WTC11 (cell line): ENCODE measurements around the gene LAMC3.

ENCODE experiments used
- CBFB ChIP-seq: sonication (generic); formaldehyde crosslinking; IDR thresholded peaks from 2 replicates; pipeline ENCODE4 v1.8.1; 2022; ENCODE audit warnings: mild to moderate bottlenecking, low read depth, missing genetic modification reagents
- FOXK1 ChIP-seq: sonication (generic); formaldehyde crosslinking; IDR thresholded peaks from 2 replicates; pipeline ENCODE4 v1.8.0; 2022; ENCODE audit warnings: mild to moderate bottlenecking, moderate library complexity, missing genetic modification reagents
- NR2C2 ChIP-seq: sonication (generic); formaldehyde crosslinking; IDR thresholded peaks from 2 replicates; pipeline ENCODE4 v1.8.0; 2022; ENCODE audit warnings: mild to moderate bottlenecking, missing genetic modification reagents
- TEAD4 ChIP-seq: sonication (generic); formaldehyde crosslinking; IDR thresholded peaks from 2 replicates; pipeline ENCODE4 v1.8.0; 2022; ENCODE audit warnings: mild to moderate bottlenecking, missing genetic modification reagents
- TF ChIP-seq, protein P1 (sequence below): fragments of 250-450 bp; sonication (Bioruptor Pico); IDR thresholded peaks from 2 replicates; pipeline ENCODE4 v1.9.0; 2021; ENCODE audit warnings: mild to moderate bottlenecking, borderline replicate concordance
- TF ChIP-seq, protein P2 (sequence below): fragments of 200-600 bp; IDR thresholded peaks from 2 replicates; pipeline ENCODE4 v1.8.0; 2022; ENCODE audit warnings: antibody characterized with exemption

DNA sequence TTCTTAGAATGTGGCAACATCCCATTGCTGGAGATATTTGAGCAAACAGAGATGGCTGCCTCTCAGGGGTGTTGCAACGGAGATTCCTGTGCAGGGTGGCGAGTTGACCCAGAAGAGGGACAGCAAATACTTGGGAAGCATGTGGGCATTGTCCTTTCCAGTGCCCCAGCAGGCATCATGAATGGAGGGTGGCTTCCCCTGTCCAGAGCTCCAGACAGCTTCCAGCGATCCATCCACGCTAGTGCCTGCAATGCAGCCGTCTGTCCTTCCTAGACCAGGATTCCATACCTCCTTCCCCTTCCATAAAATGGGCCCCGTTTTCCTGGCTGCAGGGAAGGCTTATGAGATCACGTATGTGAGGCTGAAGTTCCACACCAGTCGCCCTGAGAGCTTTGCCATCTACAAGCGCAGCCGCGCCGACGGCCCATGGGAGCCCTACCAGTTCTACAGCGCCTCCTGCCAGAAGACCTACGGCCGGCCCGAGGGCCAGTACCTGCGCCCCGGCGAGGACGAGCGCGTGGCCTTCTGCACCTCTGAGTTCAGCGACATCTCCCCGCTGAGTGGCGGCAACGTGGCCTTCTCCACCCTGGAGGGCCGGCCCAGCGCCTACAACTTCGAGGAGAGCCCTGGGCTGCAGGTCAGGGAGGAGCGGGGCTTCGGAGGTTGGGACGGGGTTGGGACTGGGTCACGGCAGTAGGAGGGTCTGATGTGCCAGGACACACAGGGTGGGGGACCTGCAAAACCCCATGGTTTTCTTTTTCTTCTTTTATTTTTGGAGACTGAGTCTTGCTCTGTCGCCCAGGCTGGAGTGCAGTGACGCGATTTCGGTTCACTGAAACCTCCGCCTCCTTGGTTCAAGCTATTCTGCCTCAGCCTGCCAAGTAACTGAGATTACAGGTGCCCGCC, 17.2 kb downstream of the LAMC3 start:
- TF ChIP-seq, protein P1, sequence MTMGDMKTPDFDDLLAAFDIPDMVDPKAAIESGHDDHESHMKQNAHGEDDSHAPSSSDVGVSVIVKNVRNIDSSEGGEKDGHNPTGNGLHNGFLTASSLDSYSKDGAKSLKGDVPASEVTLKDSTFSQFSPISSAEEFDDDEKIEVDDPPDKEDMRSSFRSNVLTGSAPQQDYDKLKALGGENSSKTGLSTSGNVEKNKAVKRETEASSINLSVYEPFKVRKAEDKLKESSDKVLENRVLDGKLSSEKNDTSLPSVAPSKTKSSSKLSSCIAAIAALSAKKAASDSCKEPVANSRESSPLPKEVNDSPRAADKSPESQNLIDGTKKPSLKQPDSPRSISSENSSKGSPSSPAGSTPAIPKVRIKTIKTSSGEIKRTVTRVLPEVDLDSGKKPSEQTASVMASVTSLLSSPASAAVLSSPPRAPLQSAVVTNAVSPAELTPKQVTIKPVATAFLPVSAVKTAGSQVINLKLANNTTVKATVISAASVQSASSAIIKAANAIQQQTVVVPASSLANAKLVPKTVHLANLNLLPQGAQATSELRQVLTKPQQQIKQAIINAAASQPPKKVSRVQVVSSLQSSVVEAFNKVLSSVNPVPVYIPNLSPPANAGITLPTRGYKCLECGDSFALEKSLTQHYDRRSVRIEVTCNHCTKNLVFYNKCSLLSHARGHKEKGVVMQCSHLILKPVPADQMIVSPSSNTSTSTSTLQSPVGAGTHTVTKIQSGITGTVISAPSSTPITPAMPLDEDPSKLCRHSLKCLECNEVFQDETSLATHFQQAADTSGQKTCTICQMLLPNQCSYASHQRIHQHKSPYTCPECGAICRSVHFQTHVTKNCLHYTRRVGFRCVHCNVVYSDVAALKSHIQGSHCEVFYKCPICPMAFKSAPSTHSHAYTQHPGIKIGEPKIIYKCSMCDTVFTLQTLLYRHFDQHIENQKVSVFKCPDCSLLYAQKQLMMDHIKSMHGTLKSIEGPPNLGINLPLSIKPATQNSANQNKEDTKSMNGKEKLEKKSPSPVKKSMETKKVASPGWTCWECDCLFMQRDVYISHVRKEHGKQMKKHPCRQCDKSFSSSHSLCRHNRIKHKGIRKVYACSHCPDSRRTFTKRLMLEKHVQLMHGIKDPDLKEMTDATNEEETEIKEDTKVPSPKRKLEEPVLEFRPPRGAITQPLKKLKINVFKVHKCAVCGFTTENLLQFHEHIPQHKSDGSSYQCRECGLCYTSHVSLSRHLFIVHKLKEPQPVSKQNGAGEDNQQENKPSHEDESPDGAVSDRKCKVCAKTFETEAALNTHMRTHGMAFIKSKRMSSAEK (CRISPR knock-in tag) = no peak
- TF ChIP-seq, protein P2, sequence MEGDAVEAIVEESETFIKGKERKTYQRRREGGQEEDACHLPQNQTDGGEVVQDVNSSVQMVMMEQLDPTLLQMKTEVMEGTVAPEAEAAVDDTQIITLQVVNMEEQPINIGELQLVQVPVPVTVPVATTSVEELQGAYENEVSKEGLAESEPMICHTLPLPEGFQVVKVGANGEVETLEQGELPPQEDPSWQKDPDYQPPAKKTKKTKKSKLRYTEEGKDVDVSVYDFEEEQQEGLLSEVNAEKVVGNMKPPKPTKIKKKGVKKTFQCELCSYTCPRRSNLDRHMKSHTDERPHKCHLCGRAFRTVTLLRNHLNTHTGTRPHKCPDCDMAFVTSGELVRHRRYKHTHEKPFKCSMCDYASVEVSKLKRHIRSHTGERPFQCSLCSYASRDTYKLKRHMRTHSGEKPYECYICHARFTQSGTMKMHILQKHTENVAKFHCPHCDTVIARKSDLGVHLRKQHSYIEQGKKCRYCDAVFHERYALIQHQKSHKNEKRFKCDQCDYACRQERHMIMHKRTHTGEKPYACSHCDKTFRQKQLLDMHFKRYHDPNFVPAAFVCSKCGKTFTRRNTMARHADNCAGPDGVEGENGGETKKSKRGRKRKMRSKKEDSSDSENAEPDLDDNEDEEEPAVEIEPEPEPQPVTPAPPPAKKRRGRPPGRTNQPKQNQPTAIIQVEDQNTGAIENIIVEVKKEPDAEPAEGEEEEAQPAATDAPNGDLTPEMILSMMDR = no peak
- no peak for TF ChIP-seq TEAD4 (CRISPR knock-in tag)
- TF ChIP-seq FOXK1 (CRISPR knock-in tag) = no peak
- TF ChIP-seq CBFB (CRISPR knock-in tag) = no peak
- no peak for TF ChIP-seq NR2C2 (CRISPR knock-in tag)
